ENCODE measurements around the gene P4HB. TPM values are rescaled to one million over a fixed set of nuclear protein-coding genes. Genes with fewer than 3 reads are reported as not detected.
A peak's percentile ranks its signal among the peaks of the same experiment; 100 is the strongest.

The P4HB gene
- total RNA-seq, 6 experiments from 2014 or later = 790 to 981 (median 910) TPM

GRCh38 chr17:81906476-81907218, 46.3 kb upstream of the P4HB start:
- Mint-ChIP-seq H3K9me3 (no peaks in the 10 kb centered on the region), H3K4me1 (ENCODE audit: low read depth) (no peaks in the 10 kb centered on the region), H3K27me3 (ENCODE audit: insufficient read depth) (no peaks in the 10 kb centered on the region), H3K36me3 (ENCODE audit: low read depth) (no peaks in the 10 kb centered on the region), H3K4me3 (no peak overlapping the region), H3K27ac (no peak overlapping the region)
- peak; percentile 38 for TF ChIP-seq CTCF (IDR thresholded peaks at IDR 0.05)
- DNase-seq = no peak

GRCh38 chr17:81905993-81906392, 45.7 kb upstream of the P4HB start:
- Mint-ChIP-seq H3K27me3 (ENCODE audit: insufficient read depth) (peaks cover 2% of the 10 kb centered on the region), H3K27ac (no peak overlapping the region), H3K4me3 (no peak overlapping the region), H3K9me3 (no peaks in the 10 kb centered on the region), H3K4me1 (ENCODE audit: low read depth) (no peaks in the 10 kb centered on the region), H3K36me3 (ENCODE audit: low read depth) (peaks cover 4% of the 10 kb centered on the region)
- DNase-seq = no peak
- TF ChIP-seq CTCF (IDR thresholded peaks at IDR 0.05) = no peak

GRCh38 chr17:81905424-81905875, 45.1 kb upstream of the P4HB start:
- no peak overlapping the region for H3K4me3 Mint-ChIP-seq
- peaks cover 4% of the 10 kb centered on the region for H3K27me3 Mint-ChIP-seq (ENCODE audit: insufficient read depth)
- no peak for TF ChIP-seq CTCF (IDR thresholded peaks at IDR 0.05)
- no peaks in the 10 kb centered on the region for H3K4me1 Mint-ChIP-seq (ENCODE audit: low read depth)
- no peaks in the 10 kb centered on the region for H3K9me3 Mint-ChIP-seq
- peaks cover 7% of the 10 kb centered on the region for H3K36me3 Mint-ChIP-seq (ENCODE audit: low read depth)
- no peak for DNase-seq
- H3K27ac Mint-ChIP-seq = no peak overlapping the region

- Mint-ChIP-seq H3K36me3 (ENCODE audit: low read depth) (peaks cover 11% of the 10 kb centered on the region), H3K9me3 (no peaks in the 10 kb centered on the region), H3K27me3 (ENCODE audit: insufficient read depth) (peaks cover 7% of the 10 kb centered on the region), H3K4me3 (no peak overlapping the region), H3K4me1 (ENCODE audit: low read depth) (peaks cover 5% of the 10 kb centered on the region; the same call in 1 of the 2 replicates), H3K27ac (no peak overlapping the region)
- TF ChIP-seq CTCF (IDR thresholded peaks at IDR 0.05) = no peak
- no peak for DNase-seq
Measured at GRCh38 chr17:81904600-81905423, 44.5 kb upstream of the P4HB start.

- no peak for TF ChIP-seq CTCF (IDR thresholded peaks at IDR 0.05)
- H3K27ac Mint-ChIP-seq = no peak overlapping the region
- peaks cover 11% of the 10 kb centered on the region for H3K36me3 Mint-ChIP-seq (ENCODE audit: low read depth)
- no peaks in the 10 kb centered on the region for H3K9me3 Mint-ChIP-seq
- no peak overlapping the region for H3K4me3 Mint-ChIP-seq
- peaks cover 10% of the 10 kb centered on the region for H3K4me1 Mint-ChIP-seq (ENCODE audit: low read depth)
- no peak for DNase-seq
- peaks cover 7% of the 10 kb centered on the region for H3K27me3 Mint-ChIP-seq (ENCODE audit: insufficient read depth)
Measured at GRCh38 chr17:81903896-81904599, 43.7 kb upstream of the P4HB start.
